Measurements from ENCODE around the gene PBX3.

- TF ChIP-seq TAF1 (IDR thresholded peaks at IDR 0.05; ENCODE audit: low read depth, low read length) (no peak), POLR2A (IDR thresholded peaks at IDR 0.05; ENCODE audit: low read depth, low read length) (no peak), SPI1 (IDR thresholded peaks at IDR 0.05; ENCODE audit: low read depth, low read length) (no peak), POU2F2 (IDR thresholded peaks at IDR 0.05; ENCODE audit: low read depth, low read length) (no peak), POLR2AphosphoS5 (IDR thresholded peaks at IDR 0.05; ENCODE audit: low read depth, low read length) (no peak), PAX5 (IDR thresholded peaks at IDR 0.05; ENCODE audit: insufficient read depth, low read length, severe bottlenecking) (no peak)
Measured at GRCh38 chr9:125942125-125942524, 195.0 kb downstream of the PBX3 start.
